ENCODE data around the gene VCX2. TPM values are rescaled to one million over a fixed set of nuclear protein-coding genes. Genes with fewer than 3 reads are reported as not detected.
"Not testable (repeated sequence)": the region's sequence is repeated elsewhere in the genome, so short reads cannot be mapped to it uniquely, and the experiment has no call there.

Gene VCX2
- total RNA-seq, 1 donor = not detected

DNA sequence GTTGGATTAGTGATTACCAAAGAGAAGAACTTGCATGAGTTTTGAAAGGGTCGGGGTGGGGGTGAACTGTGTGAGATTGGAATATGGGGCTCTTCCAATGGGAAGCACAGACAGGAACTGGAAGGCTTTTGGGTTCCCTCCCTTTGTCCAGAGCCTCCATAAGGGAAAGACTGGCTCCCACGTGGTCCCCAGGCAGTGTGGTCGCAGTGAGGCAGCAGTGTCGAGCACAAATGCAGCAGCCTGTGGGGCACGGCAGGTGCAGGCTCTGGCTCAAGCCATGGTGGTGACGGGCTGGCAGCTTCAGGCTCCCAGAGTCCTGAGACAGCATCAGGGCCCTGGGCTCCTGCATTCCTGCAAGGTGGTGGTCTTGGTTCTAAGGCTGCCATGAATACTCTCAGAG is 45.5 kb downstream of the VCX2 start:
- TF ChIP-seq, protein P1, sequence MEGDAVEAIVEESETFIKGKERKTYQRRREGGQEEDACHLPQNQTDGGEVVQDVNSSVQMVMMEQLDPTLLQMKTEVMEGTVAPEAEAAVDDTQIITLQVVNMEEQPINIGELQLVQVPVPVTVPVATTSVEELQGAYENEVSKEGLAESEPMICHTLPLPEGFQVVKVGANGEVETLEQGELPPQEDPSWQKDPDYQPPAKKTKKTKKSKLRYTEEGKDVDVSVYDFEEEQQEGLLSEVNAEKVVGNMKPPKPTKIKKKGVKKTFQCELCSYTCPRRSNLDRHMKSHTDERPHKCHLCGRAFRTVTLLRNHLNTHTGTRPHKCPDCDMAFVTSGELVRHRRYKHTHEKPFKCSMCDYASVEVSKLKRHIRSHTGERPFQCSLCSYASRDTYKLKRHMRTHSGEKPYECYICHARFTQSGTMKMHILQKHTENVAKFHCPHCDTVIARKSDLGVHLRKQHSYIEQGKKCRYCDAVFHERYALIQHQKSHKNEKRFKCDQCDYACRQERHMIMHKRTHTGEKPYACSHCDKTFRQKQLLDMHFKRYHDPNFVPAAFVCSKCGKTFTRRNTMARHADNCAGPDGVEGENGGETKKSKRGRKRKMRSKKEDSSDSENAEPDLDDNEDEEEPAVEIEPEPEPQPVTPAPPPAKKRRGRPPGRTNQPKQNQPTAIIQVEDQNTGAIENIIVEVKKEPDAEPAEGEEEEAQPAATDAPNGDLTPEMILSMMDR (IDR thresholded peaks at IDR 0.05; ENCODE audit: insufficient read depth, low read depth, low read length) = no peak
- H3K4me3 ChIP-seq (ENCODE audit: low read depth, low read length) = no peak overlapping the region
- DNase-seq (ENCODE audit: low read depth) = no peak

DNA sequence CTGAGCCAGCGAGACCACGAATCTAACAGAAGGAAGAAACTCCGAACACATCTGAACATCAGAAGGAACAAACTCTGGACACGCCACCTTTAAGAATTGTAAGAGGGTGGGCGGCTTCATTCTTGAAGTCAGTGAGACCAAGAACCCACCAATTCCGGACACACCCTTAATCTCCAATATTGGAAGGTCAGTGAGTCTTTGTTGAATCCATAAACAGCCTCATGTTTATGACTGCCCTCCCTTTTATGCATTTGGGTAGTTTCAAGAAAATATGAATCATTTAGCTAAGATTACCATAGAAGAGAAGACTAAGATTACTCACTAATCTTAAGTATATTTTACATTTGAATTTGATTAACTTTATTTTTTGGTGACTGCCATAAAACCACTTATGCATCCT is 48.5 kb downstream of the VCX2 start:
- no peak for DNase-seq (ENCODE audit: low read depth)
- TF ChIP-seq, protein P1 (IDR thresholded peaks at IDR 0.05; ENCODE audit: insufficient read depth, low read depth, low read length) = no peak

DNA sequence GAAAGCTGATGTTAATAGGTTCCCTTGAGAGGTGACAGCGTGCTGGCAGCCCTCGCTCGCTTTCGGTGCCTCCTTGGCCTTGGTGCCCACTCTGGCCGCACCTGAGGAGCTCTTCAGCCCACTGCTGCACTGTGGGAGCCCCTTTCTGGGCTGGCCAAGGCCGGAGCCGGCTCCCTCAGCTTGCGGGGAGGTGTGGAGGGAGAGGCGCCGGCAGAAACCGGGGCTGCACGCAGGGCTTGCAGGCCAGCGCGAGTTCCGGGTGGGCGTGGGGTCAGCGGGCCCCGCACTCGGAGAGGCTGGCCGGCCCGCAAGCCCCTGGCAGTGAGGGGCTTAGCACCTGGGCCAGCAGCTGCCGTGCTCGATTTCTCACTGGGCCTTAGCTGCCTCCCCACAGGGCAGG is 49.7 kb downstream of the VCX2 start:
- H3K4me3 ChIP-seq (ENCODE audit: low read depth, low read length); DNase-seq (ENCODE audit: low read depth): not testable (repeated sequence)

More for the DNA sequence above, 48.5 kb downstream of the VCX2 start:
- H3K4me3 ChIP-seq (ENCODE audit: low read depth, low read length) = no peak overlapping the region

Small RNAs within 50 kb of the gene (small RNA-seq; reads per million reads assigned to genes)
- 19.8 reads per million, percentile 93 among the genes with 10 or more reads in this experiment for gene MIR651

Other genes with a start within 250 kb of the VCX2 start
- 9.3 and 9.9 TPM in 2 replicates for gene PNPLA4, start 243.9 kb downstream of the VCX2 start, total RNA-seq

Measured in fibroblast of villous mesenchyme (primary cell).